Caco-2 (cell line): ENCODE results near the gene OSBPL5. TPM values are rescaled to one million over a fixed set of nuclear protein-coding genes. Genes with fewer than 3 reads are reported as not detected.

Source experiments
- BruUV-seq: library from RNA; stranded (reverse); fragments of 400-500 nt; replicated peaks from 2 replicates; lab custom pipeline; 2021; lab: Mats Ljungman, UMichigan
- CTCF ChIA-PET: fragments of 300-600 bp; sonication (Branson Sonifier 250); formaldehyde crosslinking; loops from one replicate; lab custom pipeline; 2022; ENCODE audit warnings: antibody characterized with exemption; lab: Charles Lee
- POLR2A ChIA-PET: fragments of 300-600 bp; sonication (Branson Sonifier 250); formaldehyde crosslinking; loops from one replicate; lab custom pipeline; 2022; ENCODE audit warnings: antibody characterized with exemption; lab: Charles Lee
- DNase-seq, 2 experiments: peaks; one replicate each; pipeline versions ENCODE4 v3.0.0 to v3.0.0-alpha.2; 2020 to 2022
- H3K27me3 ChIP-seq: replicated peaks from 2 replicates; pipeline ENCODE4 v1.6.0; 2011; ENCODE audit warnings: low read length; ENCODE audit not compliant: control insufficient read depth, insufficient read depth
- H3K36me3 ChIP-seq: 2 replicates; pipeline ENCODE4 v1.5.1; 2011; ENCODE audit warnings: low read length; ENCODE audit not compliant: control insufficient read depth, insufficient read depth
- H3K4me1 ChIP-seq: fragments of 250-450 bp; sonication (Bioruptor Pico); 2 replicates; pipeline ENCODE4 v1.5.1; 2020; ENCODE audit warnings: mild to moderate bottlenecking
- H3K4me3 ChIP-seq: 2 replicates; pipeline ENCODE4 v1.5.1; 2011; ENCODE audit warnings: low read depth, mild to moderate bottlenecking, control low read depth, low read length
- H3K9me3 ChIP-seq: fragments of 250-450 bp; sonication (Bioruptor Pico); 2 replicates; pipeline ENCODE4 v1.5.1; 2020; ENCODE audit warnings: mild to moderate bottlenecking, moderate library complexity
- H3K27ac Mint-ChIP-seq: one replicate; pipeline ENCODE4 v1.8.0; 2022; ENCODE audit warnings: mixed read lengths; ENCODE audit not compliant: unreplicated experiment
- H3K27me3 Mint-ChIP-seq: one replicate; pipeline ENCODE4 v1.8.0; 2022; ENCODE audit warnings: mixed read lengths; ENCODE audit not compliant: insufficient read depth, unreplicated experiment
- H3K36me3 Mint-ChIP-seq: one replicate; pipeline ENCODE4 v1.8.0; 2022; ENCODE audit warnings: mild to moderate bottlenecking, mixed read lengths; ENCODE audit not compliant: insufficient read depth, unreplicated experiment
- H3K4me1 Mint-ChIP-seq: one replicate; pipeline ENCODE4 v1.8.0; 2022; ENCODE audit warnings: low read depth, mixed read lengths; ENCODE audit not compliant: unreplicated experiment
- H3K4me3 Mint-ChIP-seq: one replicate; pipeline ENCODE4 v1.8.0; 2022; ENCODE audit warnings: mild to moderate bottlenecking, moderate library complexity, mixed read lengths; ENCODE audit not compliant: unreplicated experiment
- H3K9me3 Mint-ChIP-seq: one replicate; pipeline ENCODE4 v1.8.0; 2022; ENCODE audit warnings: mixed read lengths; ENCODE audit not compliant: unreplicated experiment
- intact Hi-C: fragments of 100-400 bp; cut with micrococcal nuclease; formaldehyde crosslinking; loops from one replicate; pipeline ENCODE4 v1.10.0; 2022; ENCODE audit not compliant: unreplicated experiment
- total RNA-seq: library from RNA; stranded (reverse); gene quantifications from 2 replicates; pipeline ENCODE4 v1.2.3, GENCODE V29; 2022
- TF ChIP-seq, protein P1 (sequence below), 2 experiments: fragments of 200-600 bp in 1 of 2; IDR thresholded peaks; 1 replicate in 1 of 2; 2 replicates in 1 of 2; pipeline versions ENCODE4 v1.5.1 to v1.8.0; 2011 to 2022; ENCODE audit warnings: antibody characterized with exemption in 1 of 2, control low read depth in 1 of 2, inconsistent platforms in 1 of 2, low read depth in 1 of 2, low read length in 1 of 2, mild to moderate bottlenecking in 1 of 2, moderate library complexity in 1 of 2; ENCODE audit not compliant: insufficient read depth in 1 of 2, severe bottlenecking in 1 of 2, unreplicated experiment in 1 of 2

The OSBPL5 gene
- total RNA-seq, 1 experiment from 2014 or later = 4.9 TPM

DNA sequence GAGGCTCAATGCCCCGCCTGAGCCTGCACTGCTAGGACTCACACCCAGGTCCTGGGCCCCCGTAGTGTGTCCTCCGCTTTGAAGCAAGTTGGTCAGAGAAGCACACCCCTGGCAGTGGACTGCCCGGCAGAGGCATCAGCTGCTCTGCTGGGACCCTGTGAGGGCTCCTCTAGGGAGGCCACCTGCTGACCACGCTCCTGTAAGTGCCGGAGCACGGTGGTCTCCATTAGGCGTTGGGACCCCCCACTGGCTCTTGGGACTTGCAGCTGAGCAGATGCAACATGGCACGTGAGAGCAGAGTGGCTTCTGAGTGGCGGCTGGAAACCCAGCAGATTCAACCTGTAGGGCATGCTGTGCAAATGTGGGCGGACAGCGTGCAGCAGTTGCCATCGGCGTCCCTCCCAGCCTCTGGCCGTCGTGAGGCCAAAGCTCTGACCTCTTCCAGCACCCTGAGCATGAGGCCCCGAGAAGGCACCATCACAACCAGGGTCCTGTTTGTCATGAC is 36.6 kb upstream of the OSBPL5 start:
- TF ChIP-seq, protein P1, sequence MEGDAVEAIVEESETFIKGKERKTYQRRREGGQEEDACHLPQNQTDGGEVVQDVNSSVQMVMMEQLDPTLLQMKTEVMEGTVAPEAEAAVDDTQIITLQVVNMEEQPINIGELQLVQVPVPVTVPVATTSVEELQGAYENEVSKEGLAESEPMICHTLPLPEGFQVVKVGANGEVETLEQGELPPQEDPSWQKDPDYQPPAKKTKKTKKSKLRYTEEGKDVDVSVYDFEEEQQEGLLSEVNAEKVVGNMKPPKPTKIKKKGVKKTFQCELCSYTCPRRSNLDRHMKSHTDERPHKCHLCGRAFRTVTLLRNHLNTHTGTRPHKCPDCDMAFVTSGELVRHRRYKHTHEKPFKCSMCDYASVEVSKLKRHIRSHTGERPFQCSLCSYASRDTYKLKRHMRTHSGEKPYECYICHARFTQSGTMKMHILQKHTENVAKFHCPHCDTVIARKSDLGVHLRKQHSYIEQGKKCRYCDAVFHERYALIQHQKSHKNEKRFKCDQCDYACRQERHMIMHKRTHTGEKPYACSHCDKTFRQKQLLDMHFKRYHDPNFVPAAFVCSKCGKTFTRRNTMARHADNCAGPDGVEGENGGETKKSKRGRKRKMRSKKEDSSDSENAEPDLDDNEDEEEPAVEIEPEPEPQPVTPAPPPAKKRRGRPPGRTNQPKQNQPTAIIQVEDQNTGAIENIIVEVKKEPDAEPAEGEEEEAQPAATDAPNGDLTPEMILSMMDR (IDR thresholded peaks at IDR 0.05; ENCODE audit: insufficient read depth in 1 of 2, low read depth in 1 of 2, low read length in 1 of 2, severe bottlenecking in 1 of 2, unreplicated experiment in 1 of 2) = no peak
- Histone ChIP-seq H3K4me1 (no peaks in the 10 kb centered on the region), H3K36me3 (no peaks in the 10 kb centered on the region), H3K27me3 (peaks cover 2% of the 10 kb centered on the region), H3K4me3 (no peak overlapping the region), H3K9me3 (no peaks in the 10 kb centered on the region)
- Mint-ChIP-seq H3K36me3 (no peaks in the 10 kb centered on the region), H3K4me1 (no peaks in the 10 kb centered on the region), H3K9me3 (no peaks in the 10 kb centered on the region), H3K27me3 (peaks cover 3% of the 10 kb centered on the region), H3K27ac (no peak overlapping the region), H3K4me3 (no peak overlapping the region)
- CTCF ChIA-PET = no interaction called here
- peak in 1 of 2 experiments; percentile 31 for DNase-seq
- POLR2A ChIA-PET = no interaction called here
- BruUV-seq = no TSS peak
- intact Hi-C loops = no loop called here

DNA sequence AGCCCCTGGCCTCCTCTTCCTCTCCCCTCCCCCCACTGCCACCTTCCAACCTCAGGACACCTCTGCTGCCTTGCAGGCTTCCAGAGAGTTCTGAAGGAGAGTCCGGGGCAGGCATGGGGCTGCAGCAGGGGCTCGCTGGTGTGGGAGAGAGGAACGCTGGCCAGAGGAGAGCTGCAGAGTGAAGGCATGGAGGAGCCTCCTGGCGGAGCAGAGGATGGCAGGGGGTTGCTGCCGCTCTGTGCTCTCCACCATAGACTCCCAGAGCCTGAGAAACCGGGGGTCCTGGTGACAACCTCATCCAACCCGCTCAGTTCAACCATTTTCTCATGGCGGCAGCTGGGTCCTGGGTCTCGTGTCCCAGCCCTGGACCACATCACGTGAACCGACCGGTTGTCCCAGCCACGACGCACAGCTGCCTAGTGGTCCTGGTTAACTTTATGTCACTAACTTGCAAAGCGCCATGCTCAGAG is 36.0 kb upstream of the OSBPL5 start:
- H3K36me3 ChIP-seq = no peaks in the 10 kb centered on the region
- no peak overlapping the region for H3K4me3 Mint-ChIP-seq
- POLR2A ChIA-PET = no interaction called here
- H3K4me3 ChIP-seq = no peak overlapping the region
- no peak for DNase-seq
- no peaks in the 10 kb centered on the region for H3K4me1 ChIP-seq
- no peaks in the 10 kb centered on the region for H3K9me3 Mint-ChIP-seq
- no peaks in the 10 kb centered on the region for H3K36me3 Mint-ChIP-seq
- H3K9me3 ChIP-seq = no peaks in the 10 kb centered on the region
- no peaks in the 10 kb centered on the region for H3K4me1 Mint-ChIP-seq
- intact Hi-C loops = no loop called here
- TF ChIP-seq, protein P1 (IDR thresholded peaks at IDR 0.05; ENCODE audit: insufficient read depth in 1 of 2, low read depth in 1 of 2, low read length in 1 of 2, severe bottlenecking in 1 of 2, unreplicated experiment in 1 of 2) = no peak
- peaks cover 2% of the 10 kb centered on the region for H3K27me3 ChIP-seq
- H3K27me3 Mint-ChIP-seq = peaks cover 3% of the 10 kb centered on the region
- no peak overlapping the region for H3K27ac Mint-ChIP-seq
- BruUV-seq = no TSS peak
- CTCF ChIA-PET = no interaction called here

DNA sequence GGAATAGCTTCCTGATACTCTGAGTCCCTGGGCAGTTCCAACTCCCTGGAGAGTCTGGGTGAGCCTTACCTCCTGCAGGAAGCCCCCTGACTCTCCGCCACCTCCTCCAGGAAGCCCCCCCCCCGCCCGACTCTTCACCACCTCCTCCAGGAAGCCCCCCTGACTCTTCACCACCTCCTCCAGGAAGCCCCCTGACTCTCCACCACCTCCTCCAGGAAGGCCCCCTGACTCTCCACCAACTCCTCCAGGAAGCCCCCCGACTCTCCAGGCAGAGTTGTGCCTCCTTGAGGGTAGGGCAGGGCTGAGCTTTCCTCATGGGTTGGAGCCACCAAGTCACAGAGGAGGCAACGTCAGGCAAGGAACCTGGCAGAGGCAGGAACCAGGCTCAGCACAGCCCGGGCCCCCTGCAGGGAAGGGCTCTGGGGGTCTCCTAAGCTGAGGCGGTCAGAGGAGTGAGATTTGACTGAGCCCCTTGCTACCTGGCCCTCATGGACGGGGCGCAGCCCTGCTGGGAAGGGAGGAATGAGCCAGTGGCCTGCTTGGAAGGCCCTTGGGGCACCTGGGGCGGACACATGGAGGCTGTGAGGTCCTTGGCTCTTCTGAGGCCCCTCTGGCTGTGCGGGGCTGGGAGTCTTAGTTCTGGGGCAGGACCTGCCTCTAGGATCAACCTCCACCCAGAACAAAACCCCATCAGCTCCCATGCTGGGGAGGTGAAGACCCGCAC is 35.4 kb upstream of the OSBPL5 start:
- no peaks in the 10 kb centered on the region for H3K4me1 Mint-ChIP-seq
- H3K9me3 ChIP-seq = no peaks in the 10 kb centered on the region
- peaks cover 2% of the 10 kb centered on the region for H3K27me3 ChIP-seq
- H3K4me3 ChIP-seq = no peak overlapping the region
- BruUV-seq = no TSS peak
- no peaks in the 10 kb centered on the region for H3K36me3 Mint-ChIP-seq
- no peaks in the 10 kb centered on the region for H3K36me3 ChIP-seq
- no peaks in the 10 kb centered on the region for H3K4me1 ChIP-seq
- peaks cover 3% of the 10 kb centered on the region for H3K27me3 Mint-ChIP-seq
- TF ChIP-seq, protein P1 (IDR thresholded peaks at IDR 0.05; ENCODE audit: insufficient read depth in 1 of 2, low read depth in 1 of 2, low read length in 1 of 2, severe bottlenecking in 1 of 2, unreplicated experiment in 1 of 2) = no peak
- CTCF ChIA-PET = no interaction called here
- no peak overlapping the region for H3K27ac Mint-ChIP-seq
- H3K4me3 Mint-ChIP-seq = no peak overlapping the region
- H3K9me3 Mint-ChIP-seq = no peaks in the 10 kb centered on the region
- intact Hi-C loops = no loop called here
- POLR2A ChIA-PET = no interaction called here
- DNase-seq = peak in 1 of 2 experiments; percentile 37
